ENCODE data around the gene NKPD1. TPM values are rescaled to one million over a fixed set of nuclear protein-coding genes. Genes with fewer than 3 reads are reported as not detected.

NKPD1 gene
- polyA plus RNA-seq, 1 of the 3 experiments (the other 2 are of a cell fraction) = 0.12 TPM

DNA sequence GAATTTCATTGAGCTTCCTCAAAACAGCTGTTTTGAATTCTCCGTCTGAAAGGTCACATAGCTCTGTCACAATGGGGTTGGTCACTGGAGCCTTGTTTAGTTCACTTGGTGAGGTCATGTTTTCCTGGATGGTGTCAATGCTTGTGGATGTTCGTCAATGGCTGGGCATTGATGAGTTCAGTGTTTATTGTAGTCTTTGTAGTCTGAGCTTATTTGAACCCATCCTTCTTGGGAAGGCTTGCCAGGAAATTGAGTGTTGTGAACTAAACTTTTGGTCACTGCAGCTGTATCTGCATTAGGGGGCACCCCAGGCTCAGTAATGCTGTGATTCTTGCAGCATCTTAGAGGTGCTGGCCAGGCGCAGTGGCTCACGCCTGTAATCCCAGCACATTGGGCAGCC, 39.8 kb upstream of the NKPD1 start:
- no peak for DNase-seq
- CTCF ChIA-PET = interaction anchor here (0.8 to 2.4 kb wide), 6 partner anchors 9 to 279 kb away, joined by 3 to 14 read pairs (median 4); no protein-coding TSS in a partner anchor
- H3K27ac ChIP-seq (ENCODE audit: low read depth in 2 of 2, low read length in 1 of 2) = no peak overlapping the region

More for the DNA sequence above, 39.8 kb upstream of the NKPD1 start:
- no peaks in the 10 kb centered on the region for H4K20me1 ChIP-seq (ENCODE audit: insufficient read depth)
- 73% methylated on average over 4 of the region's 4 CpGs for WGBS (ENCODE audit: low lambda C conversion rate)
- POLR2A ChIA-PET = no interaction called here
- no peak for TF ChIP-seq FOSL2 (IDR thresholded peaks at IDR 0.05; ENCODE audit: borderline replicate concordance, low read depth)
- TF ChIP-seq RFX5 (IDR thresholded peaks at IDR 0.05; ENCODE audit: low read length) = no peak
- TF ChIP-seq, protein P1, sequence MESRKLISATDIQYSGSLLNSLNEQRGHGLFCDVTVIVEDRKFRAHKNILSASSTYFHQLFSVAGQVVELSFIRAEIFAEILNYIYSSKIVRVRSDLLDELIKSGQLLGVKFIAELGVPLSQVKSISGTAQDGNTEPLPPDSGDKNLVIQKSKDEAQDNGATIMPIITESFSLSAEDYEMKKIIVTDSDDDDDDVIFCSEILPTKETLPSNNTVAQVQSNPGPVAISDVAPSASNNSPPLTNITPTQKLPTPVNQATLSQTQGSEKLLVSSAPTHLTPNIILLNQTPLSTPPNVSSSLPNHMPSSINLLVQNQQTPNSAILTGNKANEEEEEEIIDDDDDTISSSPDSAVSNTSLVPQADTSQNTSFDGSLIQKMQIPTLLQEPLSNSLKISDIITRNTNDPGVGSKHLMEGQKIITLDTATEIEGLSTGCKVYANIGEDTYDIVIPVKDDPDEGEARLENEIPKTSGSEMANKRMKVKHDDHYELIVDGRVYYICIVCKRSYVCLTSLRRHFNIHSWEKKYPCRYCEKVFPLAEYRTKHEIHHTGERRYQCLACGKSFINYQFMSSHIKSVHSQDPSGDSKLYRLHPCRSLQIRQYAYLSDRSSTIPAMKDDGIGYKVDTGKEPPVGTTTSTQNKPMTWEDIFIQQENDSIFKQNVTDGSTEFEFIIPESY (IDR thresholded peaks at IDR 0.05; ENCODE audit: borderline replicate concordance, low read depth) = no peak
- TF ChIP-seq JUND (IDR thresholded peaks at IDR 0.05) = no peak
- TF ChIP-seq SIN3A (IDR thresholded peaks at IDR 0.05; ENCODE audit: borderline replicate concordance, low read depth, low read length) = no peak
- peak; percentile 53; the same call in 1 of the 2 replicates for TF ChIP-seq SMC3 (IDR thresholded peaks at IDR 0.05; ENCODE audit: low read depth, low read length)
- TF ChIP-seq, protein P2, sequence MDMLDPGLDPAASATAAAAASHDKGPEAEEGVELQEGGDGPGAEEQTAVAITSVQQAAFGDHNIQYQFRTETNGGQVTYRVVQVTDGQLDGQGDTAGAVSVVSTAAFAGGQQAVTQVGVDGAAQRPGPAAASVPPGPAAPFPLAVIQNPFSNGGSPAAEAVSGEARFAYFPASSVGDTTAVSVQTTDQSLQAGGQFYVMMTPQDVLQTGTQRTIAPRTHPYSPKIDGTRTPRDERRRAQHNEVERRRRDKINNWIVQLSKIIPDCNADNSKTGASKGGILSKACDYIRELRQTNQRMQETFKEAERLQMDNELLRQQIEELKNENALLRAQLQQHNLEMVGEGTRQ (IDR thresholded peaks at IDR 0.05; ENCODE audit: borderline replicate concordance, low read depth, low read length) = no peak
- TF ChIP-seq, protein P3, sequence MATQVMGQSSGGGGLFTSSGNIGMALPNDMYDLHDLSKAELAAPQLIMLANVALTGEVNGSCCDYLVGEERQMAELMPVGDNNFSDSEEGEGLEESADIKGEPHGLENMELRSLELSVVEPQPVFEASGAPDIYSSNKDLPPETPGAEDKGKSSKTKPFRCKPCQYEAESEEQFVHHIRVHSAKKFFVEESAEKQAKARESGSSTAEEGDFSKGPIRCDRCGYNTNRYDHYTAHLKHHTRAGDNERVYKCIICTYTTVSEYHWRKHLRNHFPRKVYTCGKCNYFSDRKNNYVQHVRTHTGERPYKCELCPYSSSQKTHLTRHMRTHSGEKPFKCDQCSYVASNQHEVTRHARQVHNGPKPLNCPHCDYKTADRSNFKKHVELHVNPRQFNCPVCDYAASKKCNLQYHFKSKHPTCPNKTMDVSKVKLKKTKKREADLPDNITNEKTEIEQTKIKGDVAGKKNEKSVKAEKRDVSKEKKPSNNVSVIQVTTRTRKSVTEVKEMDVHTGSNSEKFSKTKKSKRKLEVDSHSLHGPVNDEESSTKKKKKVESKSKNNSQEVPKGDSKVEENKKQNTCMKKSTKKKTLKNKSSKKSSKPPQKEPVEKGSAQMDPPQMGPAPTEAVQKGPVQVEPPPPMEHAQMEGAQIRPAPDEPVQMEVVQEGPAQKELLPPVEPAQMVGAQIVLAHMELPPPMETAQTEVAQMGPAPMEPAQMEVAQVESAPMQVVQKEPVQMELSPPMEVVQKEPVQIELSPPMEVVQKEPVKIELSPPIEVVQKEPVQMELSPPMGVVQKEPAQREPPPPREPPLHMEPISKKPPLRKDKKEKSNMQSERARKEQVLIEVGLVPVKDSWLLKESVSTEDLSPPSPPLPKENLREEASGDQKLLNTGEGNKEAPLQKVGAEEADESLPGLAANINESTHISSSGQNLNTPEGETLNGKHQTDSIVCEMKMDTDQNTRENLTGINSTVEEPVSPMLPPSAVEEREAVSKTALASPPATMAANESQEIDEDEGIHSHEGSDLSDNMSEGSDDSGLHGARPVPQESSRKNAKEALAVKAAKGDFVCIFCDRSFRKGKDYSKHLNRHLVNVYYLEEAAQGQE (IDR thresholded peaks at IDR 0.05; ENCODE audit: low read depth, low read length) = no peak
- TF ChIP-seq, protein P4, sequence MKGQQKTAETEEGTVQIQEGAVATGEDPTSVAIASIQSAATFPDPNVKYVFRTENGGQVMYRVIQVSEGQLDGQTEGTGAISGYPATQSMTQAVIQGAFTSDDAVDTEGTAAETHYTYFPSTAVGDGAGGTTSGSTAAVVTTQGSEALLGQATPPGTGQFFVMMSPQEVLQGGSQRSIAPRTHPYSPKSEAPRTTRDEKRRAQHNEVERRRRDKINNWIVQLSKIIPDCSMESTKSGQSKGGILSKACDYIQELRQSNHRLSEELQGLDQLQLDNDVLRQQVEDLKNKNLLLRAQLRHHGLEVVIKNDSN (IDR thresholded peaks at IDR 0.05; ENCODE audit: borderline replicate concordance, low read depth) = no peak
- TF ChIP-seq FOXM1 (IDR thresholded peaks at IDR 0.05; ENCODE audit: low read depth) = no peak
- TF ChIP-seq, protein P5, sequence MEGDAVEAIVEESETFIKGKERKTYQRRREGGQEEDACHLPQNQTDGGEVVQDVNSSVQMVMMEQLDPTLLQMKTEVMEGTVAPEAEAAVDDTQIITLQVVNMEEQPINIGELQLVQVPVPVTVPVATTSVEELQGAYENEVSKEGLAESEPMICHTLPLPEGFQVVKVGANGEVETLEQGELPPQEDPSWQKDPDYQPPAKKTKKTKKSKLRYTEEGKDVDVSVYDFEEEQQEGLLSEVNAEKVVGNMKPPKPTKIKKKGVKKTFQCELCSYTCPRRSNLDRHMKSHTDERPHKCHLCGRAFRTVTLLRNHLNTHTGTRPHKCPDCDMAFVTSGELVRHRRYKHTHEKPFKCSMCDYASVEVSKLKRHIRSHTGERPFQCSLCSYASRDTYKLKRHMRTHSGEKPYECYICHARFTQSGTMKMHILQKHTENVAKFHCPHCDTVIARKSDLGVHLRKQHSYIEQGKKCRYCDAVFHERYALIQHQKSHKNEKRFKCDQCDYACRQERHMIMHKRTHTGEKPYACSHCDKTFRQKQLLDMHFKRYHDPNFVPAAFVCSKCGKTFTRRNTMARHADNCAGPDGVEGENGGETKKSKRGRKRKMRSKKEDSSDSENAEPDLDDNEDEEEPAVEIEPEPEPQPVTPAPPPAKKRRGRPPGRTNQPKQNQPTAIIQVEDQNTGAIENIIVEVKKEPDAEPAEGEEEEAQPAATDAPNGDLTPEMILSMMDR (IDR thresholded peaks at IDR 0.05) = peak; percentile 46
- TF ChIP-seq RAD21 (IDR thresholded peaks at IDR 0.05; ENCODE audit: low read length) = peak; percentile 68
- no peak for TF ChIP-seq RXRA (IDR thresholded peaks at IDR 0.05; ENCODE audit: borderline replicate concordance, low read depth)
- H3K79me2 ChIP-seq (ENCODE audit: insufficient read depth) = no peaks in the 10 kb centered on the region
- H2AFZ ChIP-seq (ENCODE audit: low read depth) = no peak overlapping the region
- no peaks in the 10 kb centered on the region for H3K27me3 ChIP-seq (ENCODE audit: insufficient read depth)
- peaks cover 5% of the 10 kb centered on the region for H3F3A ChIP-seq (replicated peaks; ENCODE audit: insufficient read depth)
- no peaks in the 10 kb centered on the region for H3K4me1 ChIP-seq (ENCODE audit: control insufficient read depth in 1 of 2, insufficient read depth in 2 of 2, low read depth in 1 of 2, low read length in 1 of 2)
- no peak overlapping the region for H3K4me3 ChIP-seq (ENCODE audit: low read depth in 2 of 2, low read length in 1 of 2)
- no peaks in the 10 kb centered on the region for H3K9me2 ChIP-seq
- H3K4me2 ChIP-seq = no peak overlapping the region
- H3K9ac ChIP-seq = no peak overlapping the region
- H3K36me3 ChIP-seq (replicated peaks in 1 of 2; ENCODE audit: control insufficient read depth in 1 of 2, insufficient read depth in 2 of 2, low read length in 1 of 2) = no peaks in the 10 kb centered on the region
- H3K9me3 ChIP-seq = no peaks in the 10 kb centered on the region
